Thyroid gland (tissue), 4 donors: ENCODE results near the gene ADAMTS7. TPM values are rescaled to one million over a fixed set of nuclear protein-coding genes. Genes with fewer than 3 reads are reported as not detected.
"Not testable (repeated sequence)": the region's sequence is repeated elsewhere in the genome, so short reads cannot be mapped to it uniquely, and the experiment has no call there.

Source experiments
- DNase-seq, 2 donors: peaks; one replicate each; pipeline ENCODE4 v3.0.0-alpha.2; 2019
- H3K27ac ChIP-seq, 3 donors: fragments of 200-600 bp; sonication (generic); 1 replicate in 2 of 3; 2 replicates in 1 of 3; pipeline ENCODE4 v1.5.1; 2016 to 2019; ENCODE audit warnings: mild to moderate bottlenecking in 1 of 3, moderate library complexity in 1 of 3
- H3K27me3 ChIP-seq: fragments of 200-600 bp; sonication (generic); one replicate; pipeline ENCODE4 v1.5.1; 2019
- H3K36me3 ChIP-seq, 2 donors: fragments of 200-600 bp; sonication (generic); one replicate each; pipeline ENCODE4 v1.5.1; 2016 to 2019
- H3K4me1 ChIP-seq, 2 donors: fragments of 200-600 bp; sonication (generic); one replicate each; pipeline ENCODE4 v1.5.1; 2017 to 2019
- H3K4me3 ChIP-seq, 3 donors: fragments of 200-600 bp; sonication (generic); replicated peaks in 1 of 3; 1 replicate in 2 of 3; 2 replicates in 1 of 3; pipeline ENCODE4 v1.5.1; 2016; ENCODE audit warnings: mild to moderate bottlenecking in 1 of 3
- H3K9me3 ChIP-seq: fragments of 200-600 bp; sonication (generic); one replicate; pipeline ENCODE4 v1.5.1; 2017
- POLR2A ChIP-seq, 2 donors: fragments of 450-650 bp; IDR thresholded peaks; one replicate each; pipeline ENCODE4 v1.6.1; 2017; ENCODE audit warnings: antibody characterized with exemption in 2 of 2, mild to moderate bottlenecking in 2 of 2, moderate library complexity in 1 of 2
- WGBS, 2 donors: methylation state at CpG; one replicate each; pipeline ENCODE4 v1.1.5; 2017; 5-methylcytosine and 5-hydroxymethylcytosine counted together
- intact Hi-C: fragments of 100-400 bp; cut with DNase I; formaldehyde crosslinking; loops from one replicate; pipeline ENCODE4 v1.15.1; 2023
- total RNA-seq, 4 donors: library from RNA; depleted of rRNA; stranded (reverse); fragments of >200 nt; gene quantifications; one replicate each; pipeline ENCODE4 v1.2.3, GENCODE V29; 2016
- TF ChIP-seq, protein P1 (sequence below), 6 experiments: fragments of 200-600 bp in 3 of 6; fragments of 450-650 bp in 3 of 6; sonication (generic) in 3 of 6; IDR thresholded peaks; one replicate each; pipeline ENCODE4 v1.5.1; 2016 to 2019; ENCODE audit warnings: antibody characterized with exemption in 6 of 6, mild to moderate bottlenecking in 2 of 6, inconsistent platforms in 1 of 6, moderate library complexity in 1 of 6

The ADAMTS7 gene
- total RNA-seq, 4 donors from 2014 or later = 0.68 to 2.5 (median 1.8) TPM

DNA sequence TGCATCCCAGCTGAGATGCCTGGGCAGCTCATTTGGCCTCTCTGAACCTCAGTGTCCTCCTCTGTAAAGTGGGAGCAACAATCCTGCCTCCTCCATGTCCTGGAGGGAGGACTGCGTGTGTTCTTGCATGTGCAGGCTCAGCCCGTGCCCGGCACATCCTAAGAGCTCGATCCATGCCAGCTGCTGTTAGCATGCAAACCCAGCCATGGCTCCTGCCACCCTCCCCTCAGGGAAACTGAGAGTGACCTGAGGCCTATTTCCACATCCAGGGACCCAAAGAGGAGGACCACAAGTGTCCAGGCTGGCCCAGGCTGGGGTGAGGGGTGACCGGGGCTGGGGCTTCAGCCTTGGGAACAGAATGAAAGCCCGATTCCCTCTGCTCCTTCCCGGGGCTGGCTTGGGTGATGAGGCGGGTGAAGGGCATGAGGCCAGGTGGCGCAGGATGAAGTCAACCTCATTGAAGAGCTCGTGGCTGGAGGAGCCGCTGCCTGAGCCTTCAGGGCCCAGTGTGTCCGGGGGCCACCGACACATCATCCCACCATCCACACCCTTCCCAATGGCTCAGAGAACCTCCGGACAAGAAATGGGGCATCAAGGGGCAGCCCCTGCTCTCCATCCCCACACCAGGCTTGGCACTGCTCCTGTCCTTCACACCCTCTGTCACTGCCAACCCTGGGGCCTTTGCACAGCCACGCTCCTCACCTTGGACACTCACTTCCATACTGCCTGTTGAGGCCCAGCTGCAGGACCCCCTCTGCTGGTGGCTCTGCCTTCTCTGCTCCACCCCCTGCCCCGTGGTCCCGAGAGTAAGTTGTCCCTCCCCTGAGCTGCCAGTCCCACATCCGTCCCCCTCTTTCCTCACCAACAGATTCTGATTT is 42.5 kb downstream of the ADAMTS7 start:
- no peak for TF ChIP-seq POLR2A (IDR thresholded peaks at IDR 0.05)
- TF ChIP-seq, protein P1, sequence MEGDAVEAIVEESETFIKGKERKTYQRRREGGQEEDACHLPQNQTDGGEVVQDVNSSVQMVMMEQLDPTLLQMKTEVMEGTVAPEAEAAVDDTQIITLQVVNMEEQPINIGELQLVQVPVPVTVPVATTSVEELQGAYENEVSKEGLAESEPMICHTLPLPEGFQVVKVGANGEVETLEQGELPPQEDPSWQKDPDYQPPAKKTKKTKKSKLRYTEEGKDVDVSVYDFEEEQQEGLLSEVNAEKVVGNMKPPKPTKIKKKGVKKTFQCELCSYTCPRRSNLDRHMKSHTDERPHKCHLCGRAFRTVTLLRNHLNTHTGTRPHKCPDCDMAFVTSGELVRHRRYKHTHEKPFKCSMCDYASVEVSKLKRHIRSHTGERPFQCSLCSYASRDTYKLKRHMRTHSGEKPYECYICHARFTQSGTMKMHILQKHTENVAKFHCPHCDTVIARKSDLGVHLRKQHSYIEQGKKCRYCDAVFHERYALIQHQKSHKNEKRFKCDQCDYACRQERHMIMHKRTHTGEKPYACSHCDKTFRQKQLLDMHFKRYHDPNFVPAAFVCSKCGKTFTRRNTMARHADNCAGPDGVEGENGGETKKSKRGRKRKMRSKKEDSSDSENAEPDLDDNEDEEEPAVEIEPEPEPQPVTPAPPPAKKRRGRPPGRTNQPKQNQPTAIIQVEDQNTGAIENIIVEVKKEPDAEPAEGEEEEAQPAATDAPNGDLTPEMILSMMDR (IDR thresholded peaks at IDR 0.05) = no peak
- WGBS, 2 donors = 85 to 89% methylated on average over 15 to 18 of the region's 18 CpGs
- intact Hi-C loops = no loop called here
- Histone ChIP-seq H3K36me3 (no peaks in the 10 kb centered on the region), H3K27ac (no peak overlapping the region), H3K9me3 (no peaks in the 10 kb centered on the region), H3K4me1 (no peaks in the 10 kb centered on the region), H3K4me3 (no peak overlapping the region), H3K27me3 (no peaks in the 10 kb centered on the region)
- DNase-seq = no peak

DNA sequence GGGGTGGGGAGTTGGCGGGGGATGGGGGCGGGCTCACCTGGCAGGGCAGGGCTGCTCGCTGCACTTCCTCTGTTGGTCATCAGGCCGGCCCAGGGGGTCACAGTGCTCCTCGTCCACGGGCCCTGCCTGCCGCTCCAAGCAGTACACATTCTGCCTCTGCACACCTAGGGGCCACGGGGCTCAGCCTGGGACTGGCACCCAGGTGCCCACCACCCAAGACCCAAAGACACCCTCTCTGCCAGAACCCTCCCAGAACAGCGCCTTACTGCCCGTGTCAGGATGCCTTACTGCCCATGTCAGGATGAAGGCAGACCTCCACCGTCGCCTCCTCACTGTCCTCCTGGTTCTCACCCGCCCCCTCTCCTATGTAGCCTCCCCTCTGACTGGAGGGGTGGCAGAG is 43.2 kb downstream of the ADAMTS7 start:
- TF ChIP-seq, protein P1 (IDR thresholded peaks at IDR 0.05) = no peak
- no peak for TF ChIP-seq POLR2A (IDR thresholded peaks at IDR 0.05)
- Histone ChIP-seq H3K9me3 (no peaks in the 10 kb centered on the region), H3K27me3 (no peaks in the 10 kb centered on the region), H3K4me1 (no peaks in the 10 kb centered on the region), H3K36me3 (no peaks in the 10 kb centered on the region), H3K4me3 (no peak overlapping the region), H3K27ac (no peak overlapping the region)
- intact Hi-C loops = no loop called here
- 72 to 89% methylated on average over 10 to 13 of the region's 13 CpGs for WGBS, 2 donors
- DNase-seq = no peak

DNA sequence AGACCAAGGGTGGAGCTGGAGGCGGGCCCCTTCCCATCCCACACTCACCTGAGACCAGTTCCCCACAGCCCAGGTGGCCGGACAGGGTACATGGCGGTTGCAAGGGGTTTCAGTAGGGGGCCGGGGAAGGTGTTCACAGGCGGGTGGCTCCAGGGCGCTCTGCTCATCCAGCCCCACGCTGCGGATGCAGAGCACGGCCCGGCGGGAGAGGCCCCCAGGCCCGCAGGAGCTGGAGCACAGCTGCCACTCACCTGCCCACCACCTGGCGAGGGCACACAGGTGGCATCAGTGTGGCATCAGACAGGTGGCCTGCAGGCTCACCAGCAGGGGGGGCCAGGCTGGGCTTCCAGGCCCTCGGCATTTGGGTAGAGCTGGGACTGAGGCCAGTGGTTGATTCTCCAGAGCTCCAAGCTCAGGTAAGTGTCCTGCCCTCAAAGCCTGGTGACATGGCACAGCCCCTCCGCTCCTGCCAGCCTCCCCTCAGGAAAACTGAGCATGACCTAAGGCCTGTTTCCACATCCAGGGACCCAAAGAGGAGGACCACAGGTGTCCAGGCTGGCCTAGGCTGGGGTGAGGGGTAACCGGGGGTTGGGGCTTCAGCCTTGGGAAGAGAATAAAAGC is 43.8 kb downstream of the ADAMTS7 start:
- TF ChIP-seq, protein P1 (IDR thresholded peaks at IDR 0.05) = no peak
- no peak for TF ChIP-seq POLR2A (IDR thresholded peaks at IDR 0.05)
- WGBS, 2 donors = 95 to 100% methylated on average over 2 to 11 of the region's 16 CpGs
- Histone ChIP-seq H3K9me3 (no peaks in the 10 kb centered on the region), H3K27me3 (no peaks in the 10 kb centered on the region), H3K4me1 (no peaks in the 10 kb centered on the region), H3K27ac (no peak overlapping the region), H3K4me3 (no peak overlapping the region), H3K36me3 (no peaks in the 10 kb centered on the region)
- DNase-seq = no peak
- intact Hi-C loops = no loop called here

DNA sequence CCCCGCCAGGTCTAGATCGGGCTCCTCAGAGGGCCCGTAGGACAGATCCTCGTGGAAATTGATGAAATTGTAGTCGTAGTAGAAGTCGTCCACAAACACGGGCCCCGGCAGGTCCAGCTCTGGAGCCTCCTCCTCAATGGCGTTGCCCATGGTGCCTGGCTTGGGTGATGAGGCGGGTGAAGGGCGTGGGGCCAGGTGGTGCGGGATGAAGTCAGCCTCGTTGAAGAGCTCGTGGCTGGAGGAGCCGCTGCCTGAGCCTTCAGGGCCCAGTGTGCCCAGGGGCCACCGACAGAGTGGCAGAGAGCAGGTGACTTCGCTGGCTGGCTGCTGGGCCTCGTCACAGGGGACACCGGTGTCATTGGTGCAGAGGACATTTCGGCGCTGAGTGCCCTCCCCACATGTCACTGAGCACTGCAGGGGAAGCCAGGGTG is 44.6 kb downstream of the ADAMTS7 start:
- H3K36me3 ChIP-seq, H3K4me1 ChIP-seq, DNase-seq, intact Hi-C loops, H3K9me3 ChIP-seq, H3K27ac ChIP-seq, H3K4me3 ChIP-seq, H3K27me3 ChIP-seq: not testable (repeated sequence)
- WGBS, 2 donors = 88 to 100% methylated on average over 11 to 12 of the region's 21 CpGs

DNA sequence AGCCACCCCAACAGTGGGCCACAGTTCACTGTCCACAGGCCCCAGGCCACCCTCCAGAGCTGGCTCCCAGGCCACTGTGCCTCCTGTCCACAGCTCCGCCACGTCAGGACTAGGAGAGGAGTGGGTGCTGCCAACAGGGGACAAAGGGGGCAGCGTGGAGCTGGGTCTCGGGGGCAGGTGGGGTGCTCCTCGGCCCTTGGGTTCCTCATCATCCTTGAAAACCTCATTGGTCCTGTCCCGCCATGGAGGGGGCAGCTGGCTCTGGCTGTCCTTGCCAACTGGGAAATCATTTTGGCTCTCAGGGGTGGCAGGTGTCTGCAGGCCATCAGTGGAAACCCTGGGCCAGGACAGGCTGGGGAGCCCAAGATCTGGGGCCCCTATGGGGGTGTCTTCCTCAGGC is 45.2 kb downstream of the ADAMTS7 start:
- H3K27me3 ChIP-seq = no peaks in the 10 kb centered on the region
- H3K4me3 ChIP-seq = no peak overlapping the region
- no peak overlapping the region for H3K27ac ChIP-seq
- TF ChIP-seq, protein P1 (IDR thresholded peaks at IDR 0.05) = no peak
- TF ChIP-seq POLR2A (IDR thresholded peaks at IDR 0.05) = no peak
- intact Hi-C loops = no loop called here
- no peak for DNase-seq
- 100% methylated on average over 1 of the region's 6 CpGs; no CpG with 5 or more reads in 1 of the 2 donors for WGBS, 2 donors
- no peaks in the 10 kb centered on the region for H3K36me3 ChIP-seq
- no peaks in the 10 kb centered on the region for H3K4me1 ChIP-seq
- H3K9me3 ChIP-seq = no peaks in the 10 kb centered on the region

DNA sequence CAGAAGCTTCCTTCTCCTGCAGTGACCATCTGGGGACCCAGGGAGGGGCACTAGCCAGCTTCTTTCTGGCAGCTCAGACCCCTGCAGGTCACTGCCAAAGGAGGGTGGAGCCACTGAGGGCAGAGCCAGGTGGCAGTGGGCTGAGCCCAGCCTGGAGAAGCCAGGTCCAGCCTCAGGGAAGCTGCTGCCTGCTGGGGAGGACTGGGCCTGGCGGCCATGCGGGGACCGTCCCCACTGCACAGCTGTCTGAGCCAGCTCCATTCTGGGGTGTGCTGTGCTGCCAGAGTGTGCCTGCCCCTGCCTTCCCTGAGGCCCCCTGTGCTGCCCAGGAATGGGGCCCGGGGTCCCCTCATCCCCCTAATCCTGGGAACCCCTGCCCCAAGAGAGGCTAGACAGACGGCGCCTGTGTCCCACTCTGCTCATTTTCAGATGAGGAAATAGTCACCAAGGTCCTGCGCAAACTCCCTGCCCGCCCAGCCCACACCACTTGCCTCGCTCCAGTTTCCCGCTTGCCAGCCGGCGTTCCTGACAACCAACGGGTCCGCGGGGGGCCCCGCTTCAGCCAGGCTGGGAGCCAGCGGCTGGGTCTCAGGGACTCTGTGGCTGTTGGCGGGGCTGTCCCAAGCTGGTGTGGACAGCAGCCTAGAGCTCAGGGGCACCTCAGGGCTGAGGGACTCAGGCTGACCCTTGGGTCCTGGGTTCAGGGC is 46.0 kb downstream of the ADAMTS7 start:
- DNase-seq, H3K36me3 ChIP-seq, H3K4me3 ChIP-seq, H3K27ac ChIP-seq, H3K9me3 ChIP-seq, H3K27me3 ChIP-seq, intact Hi-C loops, H3K4me1 ChIP-seq: not testable (repeated sequence)
- 100% methylated on average over 5 of the region's 18 CpGs; no CpG with 5 or more reads in 1 of the 2 donors for WGBS, 2 donors

DNA sequence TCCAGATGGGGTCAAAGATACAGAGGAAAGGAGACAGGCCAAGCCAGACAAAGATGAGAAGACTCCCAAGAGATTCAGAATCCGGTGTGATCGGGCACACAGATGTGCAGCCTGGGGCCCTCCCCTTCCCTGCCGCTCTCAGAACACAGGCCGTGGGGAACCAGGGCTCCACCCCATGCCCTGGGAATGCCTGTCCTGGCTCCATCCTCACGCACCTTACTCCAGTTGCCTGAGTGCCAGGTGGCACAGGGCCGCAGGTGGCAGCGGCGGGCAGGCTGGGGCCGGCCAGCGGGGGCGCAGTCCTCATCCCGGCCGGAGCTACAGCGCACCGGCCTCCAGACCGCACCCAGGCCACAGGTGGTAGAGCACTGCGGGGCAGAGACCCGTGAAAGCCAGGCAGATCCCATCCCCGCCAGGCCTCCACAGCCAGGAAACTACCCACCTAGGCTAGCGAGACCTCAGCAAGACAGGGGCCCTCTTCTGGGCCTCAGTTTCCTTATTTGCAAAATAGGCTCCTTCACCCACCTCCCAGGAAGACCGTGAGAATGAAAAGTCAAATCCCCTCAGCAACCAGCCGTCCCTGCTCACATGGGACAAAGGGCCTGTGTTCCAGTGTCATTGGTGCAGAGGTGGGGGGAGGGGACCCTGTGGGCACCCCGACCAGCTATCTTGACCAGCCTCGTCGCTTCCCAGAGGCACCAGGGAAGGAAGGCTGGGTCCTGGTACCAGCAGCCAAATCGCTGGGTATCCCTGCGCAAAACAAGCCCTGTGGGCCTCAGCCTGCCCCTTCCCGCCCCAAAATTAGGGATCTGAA is 46.7 kb downstream of the ADAMTS7 start:
- H3K36me3 ChIP-seq, DNase-seq, intact Hi-C loops, H3K9me3 ChIP-seq, H3K27ac ChIP-seq, H3K27me3 ChIP-seq, H3K4me1 ChIP-seq, H3K4me3 ChIP-seq: not testable (repeated sequence)
- 85 to 95% methylated on average over 7 to 15 of the region's 28 CpGs for WGBS, 2 donors
